ENCODE results near the gene TRANK1. TPM values are rescaled to one million over a fixed set of nuclear protein-coding genes. Genes with fewer than 3 reads are reported as not detected.
A peak's percentile ranks its signal among the peaks of the same experiment; 100 is the strongest.

Gene TRANK1
- total and polyA plus RNA-seq, 2 of the 8 experiments (the other 6 are each of a cell fraction or from before 2014, with no cell fraction given): 2.9 to 8.8 TPM

- TF ChIP-seq MAX (IDR thresholded peaks at IDR 0.05) (peak; percentile 96), SAP30 (IDR thresholded peaks at IDR 0.05; ENCODE audit: insufficient read depth, insufficient replicate concordance, low read length) (peak; percentile 78), PHF8 (conservative IDR thresholded peaks at IDR 0.05; ENCODE audit: low read depth, low read length) (peak; percentile 49), CREB1 (IDR thresholded peaks at IDR 0.05) (peak; percentile 89), RBBP5 (IDR thresholded peaks at IDR 0.05; ENCODE audit: borderline replicate concordance, low read depth, low read length) (no peak; the same call in 1 of the 2 replicates), POLR2A (IDR thresholded peaks at IDR 0.05; ENCODE audit: control extremely low read depth in 1 of 2, low read depth in 2 of 2, low read length in 2 of 2) (peak in 1 of 2 experiments; percentile 32; a peak in 2 of 3 replicates), ATF2 (IDR thresholded peaks at IDR 0.05; ENCODE audit: low read length) (peak; percentile 81; the same call in 1 of the 2 replicates), GABPA (IDR thresholded peaks at IDR 0.05; ENCODE audit: borderline replicate concordance, insufficient read depth, low read length) (no peak; the same call in 1 of the 2 replicates), ASH2L (IDR thresholded peaks at IDR 0.05; ENCODE audit: low read length) (peak; percentile 28), FOSL1 (IDR thresholded peaks at IDR 0.05; ENCODE audit: insufficient read depth, low read depth, low read length) (no peak)
These were observed 48.8 kb upstream of the TRANK1 start, which contains the start of gene MLH1 (continued) for GRCh38 chr3:36993326-36994283.

All from H1 (cell line).